Panc1 (cell line): Measurements from ENCODE around the gene C12orf57. TPM values are rescaled to one million over a fixed set of nuclear protein-coding genes. Genes with fewer than 3 reads are reported as not detected.

Experiments used
- ATAC-seq: fragments of 200-7000 bp; cut with Tn5 transposase; 2 replicates; pipeline ENCODE4 v1.9.1; 2020; ENCODE audit warnings: mild to moderate bottlenecking, moderate library complexity
- BruUV-seq: library from RNA; stranded (reverse); fragments of 400-500 nt; replicated peaks from 2 replicates; lab custom pipeline; 2021; lab: Mats Ljungman, UMichigan
- CTCF ChIA-PET: fragments of 300-600 bp; sonication (Branson Sonifier 250); formaldehyde crosslinking; loops from one replicate; lab custom pipeline; 2022; ENCODE audit warnings: antibody characterized with exemption; lab: Charles Lee
- POLR2A ChIA-PET: fragments of 300-600 bp; sonication (Branson Sonifier 250); formaldehyde crosslinking; loops from one replicate; lab custom pipeline; 2022; ENCODE audit warnings: antibody characterized with exemption; lab: Charles Lee
- DNase-seq: peaks from one replicate; pipeline ENCODE4 v3.0.0-alpha.2; 2010; ENCODE audit warnings: low read depth, low spot score
- H3K27ac ChIP-seq: 2 replicates; pipeline ENCODE4 v1.5.1; 2011; ENCODE audit warnings: mild to moderate bottlenecking, low read length, inconsistent platforms
- H3K27me3 ChIP-seq: fragments of 200-500 bp; sonication (Bioruptor generic); 2 replicates; pipeline ENCODE4 v1.6.0; 2014; ENCODE audit warnings: low read length, inconsistent platforms; ENCODE audit not compliant: control insufficient read depth, insufficient read depth
- H3K36me3 ChIP-seq: fragments of 200-500 bp; sonication (Bioruptor generic); 2 replicates; pipeline ENCODE4 v1.5.1; 2014; ENCODE audit warnings: inconsistent platforms, mild to moderate bottlenecking, low read length, moderate library complexity; ENCODE audit not compliant: control insufficient read depth, insufficient read depth
- H3K4me1 ChIP-seq: 2 replicates; pipeline ENCODE4 v1.5.1; 2011; ENCODE audit warnings: inconsistent platforms, mild to moderate bottlenecking, low read length, moderate library complexity; ENCODE audit not compliant: control insufficient read depth, insufficient read depth
- H3K4me3 ChIP-seq, 2 experiments: 2 replicates each; pipeline ENCODE4 v1.5.1; 2011 to 2012; ENCODE audit warnings: low read depth in 2 of 2, low read length in 2 of 2, mild to moderate bottlenecking in 2 of 2, inconsistent platforms in 1 of 2, moderate library complexity in 1 of 2
- H3K9me3 ChIP-seq: fragments of 200-500 bp; sonication (Bioruptor generic); 2 replicates; pipeline ENCODE4 v1.5.1; 2014; ENCODE audit warnings: low read depth, mild to moderate bottlenecking, inconsistent platforms, low read length, moderate library complexity; ENCODE audit not compliant: control insufficient read depth, insufficient read depth
- POLR2AphosphoS5 ChIP-seq: IDR thresholded peaks from 2 replicates; pipeline ENCODE4 v1.6.1; 2012; ENCODE audit warnings: mild to moderate bottlenecking, low read depth, low read length, moderate library complexity
- SIN3A ChIP-seq: IDR thresholded peaks from 2 replicates; pipeline ENCODE4 v1.6.1; 2012; ENCODE audit warnings: low read depth, mild to moderate bottlenecking, low read length, moderate library complexity, borderline replicate concordance; ENCODE audit not compliant: insufficient read depth
- TCF7L2 ChIP-seq: IDR thresholded peaks from 2 replicates; pipeline ENCODE4 v1.6.1; 2011; ENCODE audit warnings: mild to moderate bottlenecking, low read depth, low read length, inconsistent platforms
- in situ Hi-C: cut with HindIII; loops from 2 replicates; pipeline ENCODE4 v1.10.0; 2016; ENCODE audit warnings: low sequenced_read_pairs, low pct_unique_long_range_greater_than_20kb
- intact Hi-C: fragments of 100-400 bp; cut with micrococcal nuclease; formaldehyde crosslinking; loops from one replicate; pipeline ENCODE4 v1.10.0; 2022; ENCODE audit not compliant: unreplicated experiment
- total RNA-seq: library from RNA; stranded (reverse); gene quantifications from one replicate; pipeline ENCODE4 v1.2.1, GENCODE V29; 2021; ENCODE audit not compliant: unreplicated experiment
- TF ChIP-seq, protein P1 (sequence below): fragments of 450-650 bp; IDR thresholded peaks from 2 replicates; pipeline ENCODE4 v1.5.1; 2017; ENCODE audit warnings: mild to moderate bottlenecking
- TF ChIP-seq, protein P2 (sequence below), 2 experiments: IDR thresholded peaks; 2 replicates each; pipeline ENCODE4 v1.6.1; 2011 to 2012; ENCODE audit warnings: low read depth in 2 of 2, control low read depth in 1 of 2, low read length in 1 of 2, mild to moderate bottlenecking in 1 of 2, moderate library complexity in 1 of 2; ENCODE audit not compliant: insufficient read depth in 1 of 2

The C12orf57 gene
- total RNA-seq, 1 experiment from 2014 or later: 126 TPM

GRCh38 chr12:6956021-6956727 lies 12.4 kb downstream of the C12orf57 start:
- DNase-seq (no peak), ATAC-seq (no peak)
- H3K4me3 ChIP-seq: no peak overlapping the region
- BruUV-seq: no TSS peak
- intact Hi-C loops (no loop called here), in situ Hi-C loops (no loop called here)
- TF ChIP-seq TCF7L2: no peak
- TF ChIP-seq POLR2AphosphoS5: no peak
- no peak for TF ChIP-seq SIN3A
- TF ChIP-seq, protein P1, sequence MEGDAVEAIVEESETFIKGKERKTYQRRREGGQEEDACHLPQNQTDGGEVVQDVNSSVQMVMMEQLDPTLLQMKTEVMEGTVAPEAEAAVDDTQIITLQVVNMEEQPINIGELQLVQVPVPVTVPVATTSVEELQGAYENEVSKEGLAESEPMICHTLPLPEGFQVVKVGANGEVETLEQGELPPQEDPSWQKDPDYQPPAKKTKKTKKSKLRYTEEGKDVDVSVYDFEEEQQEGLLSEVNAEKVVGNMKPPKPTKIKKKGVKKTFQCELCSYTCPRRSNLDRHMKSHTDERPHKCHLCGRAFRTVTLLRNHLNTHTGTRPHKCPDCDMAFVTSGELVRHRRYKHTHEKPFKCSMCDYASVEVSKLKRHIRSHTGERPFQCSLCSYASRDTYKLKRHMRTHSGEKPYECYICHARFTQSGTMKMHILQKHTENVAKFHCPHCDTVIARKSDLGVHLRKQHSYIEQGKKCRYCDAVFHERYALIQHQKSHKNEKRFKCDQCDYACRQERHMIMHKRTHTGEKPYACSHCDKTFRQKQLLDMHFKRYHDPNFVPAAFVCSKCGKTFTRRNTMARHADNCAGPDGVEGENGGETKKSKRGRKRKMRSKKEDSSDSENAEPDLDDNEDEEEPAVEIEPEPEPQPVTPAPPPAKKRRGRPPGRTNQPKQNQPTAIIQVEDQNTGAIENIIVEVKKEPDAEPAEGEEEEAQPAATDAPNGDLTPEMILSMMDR: no peak
- TF ChIP-seq, protein P2, sequence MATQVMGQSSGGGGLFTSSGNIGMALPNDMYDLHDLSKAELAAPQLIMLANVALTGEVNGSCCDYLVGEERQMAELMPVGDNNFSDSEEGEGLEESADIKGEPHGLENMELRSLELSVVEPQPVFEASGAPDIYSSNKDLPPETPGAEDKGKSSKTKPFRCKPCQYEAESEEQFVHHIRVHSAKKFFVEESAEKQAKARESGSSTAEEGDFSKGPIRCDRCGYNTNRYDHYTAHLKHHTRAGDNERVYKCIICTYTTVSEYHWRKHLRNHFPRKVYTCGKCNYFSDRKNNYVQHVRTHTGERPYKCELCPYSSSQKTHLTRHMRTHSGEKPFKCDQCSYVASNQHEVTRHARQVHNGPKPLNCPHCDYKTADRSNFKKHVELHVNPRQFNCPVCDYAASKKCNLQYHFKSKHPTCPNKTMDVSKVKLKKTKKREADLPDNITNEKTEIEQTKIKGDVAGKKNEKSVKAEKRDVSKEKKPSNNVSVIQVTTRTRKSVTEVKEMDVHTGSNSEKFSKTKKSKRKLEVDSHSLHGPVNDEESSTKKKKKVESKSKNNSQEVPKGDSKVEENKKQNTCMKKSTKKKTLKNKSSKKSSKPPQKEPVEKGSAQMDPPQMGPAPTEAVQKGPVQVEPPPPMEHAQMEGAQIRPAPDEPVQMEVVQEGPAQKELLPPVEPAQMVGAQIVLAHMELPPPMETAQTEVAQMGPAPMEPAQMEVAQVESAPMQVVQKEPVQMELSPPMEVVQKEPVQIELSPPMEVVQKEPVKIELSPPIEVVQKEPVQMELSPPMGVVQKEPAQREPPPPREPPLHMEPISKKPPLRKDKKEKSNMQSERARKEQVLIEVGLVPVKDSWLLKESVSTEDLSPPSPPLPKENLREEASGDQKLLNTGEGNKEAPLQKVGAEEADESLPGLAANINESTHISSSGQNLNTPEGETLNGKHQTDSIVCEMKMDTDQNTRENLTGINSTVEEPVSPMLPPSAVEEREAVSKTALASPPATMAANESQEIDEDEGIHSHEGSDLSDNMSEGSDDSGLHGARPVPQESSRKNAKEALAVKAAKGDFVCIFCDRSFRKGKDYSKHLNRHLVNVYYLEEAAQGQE (IDR thresholded peaks at IDR 0.05; ENCODE audit: insufficient read depth in 1 of 2, low read depth in 2 of 2, low read length in 1 of 2): no peak
- no peaks in the 10 kb centered on the region for H3K9me3 ChIP-seq
- H3K36me3 ChIP-seq: no peaks in the 10 kb centered on the region
- peaks cover under 1% of the 10 kb centered on the region; the same call in 1 of the 2 replicates for H3K4me1 ChIP-seq
- H3K27me3 ChIP-seq: no peaks in the 10 kb centered on the region
- no peak overlapping the region for H3K27ac ChIP-seq
- ChIA-PET POLR2A (no interaction called here), CTCF (no interaction called here)

- Histone ChIP-seq H3K4me3 (no peak overlapping the region), H3K9me3 (no peaks in the 10 kb centered on the region), H3K27ac (no peak overlapping the region), H3K27me3 (no peaks in the 10 kb centered on the region), H3K4me1 (peaks cover 11% of the 10 kb centered on the region), H3K36me3 (no peaks in the 10 kb centered on the region; the same call in 1 of the 2 replicates)
- no TSS peak for BruUV-seq
- TF ChIP-seq, protein P2 (IDR thresholded peaks at IDR 0.05; ENCODE audit: insufficient read depth in 1 of 2, low read depth in 2 of 2, low read length in 1 of 2): no peak
- TF ChIP-seq TCF7L2 (no peak), SIN3A (no peak), POLR2AphosphoS5 (no peak)
- intact Hi-C loops: no loop called here
- in situ Hi-C loops: no loop called here
- CTCF ChIA-PET: no interaction called here
- ATAC-seq: no peak
- DNase-seq: no peak
- POLR2A ChIA-PET: no interaction called here
Measured at GRCh38 chr12:6957151-6957701, 13.4 kb downstream of the C12orf57 start.
